Stomach (tissue), 4 donors: Measurements from ENCODE around the gene AAR2.

ENCODE experiments used
- CTCF ChIP-seq, 7 experiments: fragments of 450-650 bp in 4 of 7; fragments of 200-600 bp in 3 of 7; sonication (generic) in 3 of 7; IDR thresholded peaks; one replicate each; pipeline ENCODE4 v1.5.1; 2016 to 2019; ENCODE audit warnings: antibody characterized with exemption in 7 of 7, control low read depth in 2 of 7, mild to moderate bottlenecking in 1 of 7
- EP300 ChIP-seq: sonication (generic); formaldehyde crosslinking; IDR thresholded peaks from one replicate; pipeline ENCODE4 v1.6.1; 2017; ENCODE audit warnings: antibody characterized with exemption
- POLR2A ChIP-seq, 4 donors: fragments of 450-650 bp; IDR thresholded peaks; one replicate each; pipeline ENCODE4 v1.6.1; 2016; ENCODE audit warnings: antibody characterized with exemption in 4 of 4, control low read depth in 2 of 4, mild to moderate bottlenecking in 1 of 4, moderate library complexity in 1 of 4
- POLR2AphosphoS5 ChIP-seq, 3 donors: sonication (generic); formaldehyde crosslinking; IDR thresholded peaks; one replicate each; pipeline ENCODE4 v1.6.1; 2016; ENCODE audit warnings: antibody characterized with exemption in 3 of 3

GRCh38 chr20:36218380-36219064, 17.8 kb upstream of the AAR2 start:
- TF ChIP-seq CTCF (IDR thresholded peaks at IDR 0.05) (no peak), EP300 (no peak), POLR2A (IDR thresholded peaks at IDR 0.05) (no peak), POLR2AphosphoS5 (IDR thresholded peaks at IDR 0.05) (no peak)
